WTC11 (cell line): ENCODE data around the gene SDHC. TPM values are rescaled to one million over a fixed set of nuclear protein-coding genes. Genes with fewer than 3 reads are reported as not detected.
"Not testable (repeated sequence)": the region's sequence is repeated elsewhere in the genome, so short reads cannot be mapped to it uniquely, and the experiment has no call there.

Source experiments
- ATAC-seq: fragments of 200-7000 bp; cut with Tn5 transposase; 2 replicates; pipeline ENCODE4 v1.10.0; 2021; ENCODE audit warnings: mild to moderate bottlenecking, moderate library complexity
- CTCF ChIA-PET: fragments of 300-600 bp; sonication (Branson Sonifier 250); formaldehyde crosslinking; loops from one replicate; lab custom pipeline; 2021; ENCODE audit warnings: antibody characterized with exemption; lab: Charles Lee
- POLR2A ChIA-PET: fragments of 350-600 bp; sonication (Branson Sonifier 250); formaldehyde crosslinking; loops from one replicate; lab custom pipeline; 2021; ENCODE audit warnings: antibody characterized with exemption; lab: Charles Lee
- DNase-seq: peaks from one replicate; pipeline ENCODE4 v3.0.0; 2021; ENCODE audit warnings: low spot score
- H3K27ac Mint-ChIP-seq: 2 replicates; pipeline ENCODE4 v1.8.0; 2021; ENCODE audit warnings: mixed read lengths
- H3K27me3 Mint-ChIP-seq: 2 replicates; pipeline ENCODE4 v1.8.0; 2021; ENCODE audit warnings: low read depth, mild to moderate bottlenecking, moderate library complexity, mixed read lengths
- H3K36me3 Mint-ChIP-seq: 2 replicates; pipeline ENCODE4 v1.8.0; 2021; ENCODE audit warnings: mixed read lengths
- H3K4me1 Mint-ChIP-seq: 2 replicates; pipeline ENCODE4 v1.8.0; 2022; ENCODE audit warnings: mixed read lengths
- H3K4me3 Mint-ChIP-seq: 2 replicates; pipeline ENCODE4 v1.8.0; 2021; ENCODE audit warnings: mild to moderate bottlenecking, moderate library complexity, mixed read lengths
- H3K9me3 Mint-ChIP-seq: 2 replicates; pipeline ENCODE4 v1.8.0; 2021; ENCODE audit warnings: mixed read lengths
- AFF4 ChIP-seq: sonication (generic); formaldehyde crosslinking; IDR thresholded peaks from 2 replicates; pipeline ENCODE4 v1.8.1; 2023; ENCODE audit warnings: mild to moderate bottlenecking, missing genetic modification reagents, borderline replicate concordance
- ATF1 ChIP-seq: sonication (generic); formaldehyde crosslinking; IDR thresholded peaks from 2 replicates; pipeline ENCODE4 v1.8.1; 2023; ENCODE audit warnings: mild to moderate bottlenecking, moderate library complexity, missing genetic modification reagents
- ATF3 ChIP-seq: sonication (generic); formaldehyde crosslinking; conservative IDR thresholded peaks from 2 replicates; pipeline ENCODE4 v1.8.1; 2022; ENCODE audit warnings: mild to moderate bottlenecking, missing genetic modification reagents
- ATF6 ChIP-seq: sonication (generic); formaldehyde crosslinking; IDR thresholded peaks from 2 replicates; pipeline ENCODE4 v1.8.1; 2023; ENCODE audit warnings: mild to moderate bottlenecking, missing genetic modification reagents
- FOXP1 ChIP-seq: sonication (generic); formaldehyde crosslinking; IDR thresholded peaks from 2 replicates; pipeline ENCODE4 v1.8.0; 2022; ENCODE audit warnings: missing genetic modification reagents, mild to moderate bottlenecking, moderate library complexity, borderline replicate concordance
- FOXP4 ChIP-seq: sonication (generic); formaldehyde crosslinking; IDR thresholded peaks from 2 replicates; pipeline ENCODE4 v1.8.0; 2022; ENCODE audit warnings: mild to moderate bottlenecking, missing genetic modification reagents
- GRHL2 ChIP-seq: fragments of 250-450 bp; sonication (Bioruptor Pico); IDR thresholded peaks from 2 replicates; pipeline ENCODE4 v1.8.0; 2022; ENCODE audit warnings: mild to moderate bottlenecking, moderate library complexity; ENCODE audit not compliant: insufficient replicate concordance, severe bottlenecking
- IRF1 ChIP-seq: sonication (generic); formaldehyde crosslinking; IDR thresholded peaks from 2 replicates; pipeline ENCODE4 v1.8.0; 2023; ENCODE audit warnings: missing genetic modification reagents
- NFATC4 ChIP-seq: fragments of 250-450 bp; sonication (Bioruptor Pico); IDR thresholded peaks from 2 replicates; pipeline ENCODE4 v1.9.0; 2021; ENCODE audit warnings: mild to moderate bottlenecking
- PREB ChIP-seq: sonication (generic); formaldehyde crosslinking; IDR thresholded peaks from 2 replicates; pipeline ENCODE4 v1.8.1; 2022; ENCODE audit warnings: mild to moderate bottlenecking, missing genetic modification reagents, moderate library complexity, borderline replicate concordance
- RELA ChIP-seq: sonication (generic); formaldehyde crosslinking; IDR thresholded peaks from 2 replicates; pipeline ENCODE4 v1.8.1; 2022; ENCODE audit warnings: missing genetic modification reagents, mild to moderate bottlenecking, borderline replicate concordance
- SMAD4 ChIP-seq: sonication (generic); formaldehyde crosslinking; IDR thresholded peaks from 2 replicates; pipeline ENCODE4 v1.8.0; 2022; ENCODE audit warnings: mild to moderate bottlenecking, missing genetic modification reagents
- STAT6 ChIP-seq: sonication (generic); formaldehyde crosslinking; conservative IDR thresholded peaks from 2 replicates; pipeline ENCODE4 v1.8.1; 2023; ENCODE audit warnings: mild to moderate bottlenecking, low read depth, missing genetic modification reagents, moderate library complexity
- USF1 ChIP-seq: sonication (generic); formaldehyde crosslinking; IDR thresholded peaks from 2 replicates; pipeline ENCODE4 v1.8.0; 2022; ENCODE audit warnings: mild to moderate bottlenecking, missing genetic modification reagents
- ZBTB21 ChIP-seq: sonication (generic); formaldehyde crosslinking; IDR thresholded peaks from 2 replicates; pipeline ENCODE4 v1.8.1; 2023; ENCODE audit warnings: mild to moderate bottlenecking, missing genetic modification reagents, borderline replicate concordance
- ZBTB43 ChIP-seq: sonication (generic); formaldehyde crosslinking; IDR thresholded peaks from 2 replicates; pipeline ENCODE4 v1.8.1; 2023; ENCODE audit warnings: mild to moderate bottlenecking, missing genetic modification reagents
- ZNF121 ChIP-seq: sonication (generic); formaldehyde crosslinking; IDR thresholded peaks from 2 replicates; pipeline ENCODE4 v1.8.0; 2023; ENCODE audit warnings: missing genetic modification reagents
- ZNF416 ChIP-seq: fragments of 250-450 bp; sonication (Bioruptor Pico); IDR thresholded peaks from 2 replicates; pipeline ENCODE4 v1.9.0; 2021; ENCODE audit warnings: mild to moderate bottlenecking, inconsistent platforms
- total RNA-seq: library from RNA; stranded (reverse); gene quantifications from 3 replicates; pipeline ENCODE4 v1.2.3, GENCODE V29; 2021

Gene SDHC
- total RNA-seq, 1 experiment from 2014 or later: 193 TPM

GRCh38 chr1:161393151-161393550, 79.0 kb downstream of the SDHC start (continued):
- TF ChIP-seq USF1 (CRISPR knock-in tag) (no peak), FOXP4 (no peak), PREB (CRISPR knock-in tag) (no peak), IRF1 (CRISPR knock-in tag) (no peak), ATF6 (CRISPR knock-in tag) (no peak), STAT6 (CRISPR knock-in tag) (no peak), NFATC4 (CRISPR knock-in tag) (no peak), AFF4 (no peak)

GRCh38 chr1:161397038-161397437, 82.9 kb downstream of the SDHC start:
- CTCF ChIA-PET: interaction anchor here (0.9 kb wide), 1 partner anchor 43 kb away, joined by 3 read pairs; no protein-coding TSS in a partner anchor
- DNase-seq, H3K36me3 Mint-ChIP-seq, ATAC-seq, POLR2A ChIA-PET, H3K27ac Mint-ChIP-seq, H3K4me3 Mint-ChIP-seq, H3K9me3 Mint-ChIP-seq: not testable (repeated sequence)
- peaks cover 14% of the 10 kb centered on the region for H3K27me3 Mint-ChIP-seq
- H3K4me1 Mint-ChIP-seq: peaks cover 13% of the 10 kb centered on the region

- peak overlapping the region; percentile 100 for H3K27ac Mint-ChIP-seq
- H3K36me3 Mint-ChIP-seq: no peaks in the 10 kb centered on the region
- H3K27me3 Mint-ChIP-seq: peaks cover 11% of the 10 kb centered on the region; the same call in 1 of the 2 replicates
- 0 out of 2 replicates have a peak, but pooled peaks cover 3% of the 10 kb centered on the region for H3K9me3 Mint-ChIP-seq
- ChIA-PET CTCF (no interaction called here), POLR2A (no interaction called here)
- DNase-seq (no peak), ATAC-seq (no peak)
- H3K4me1 Mint-ChIP-seq: peaks cover 13% of the 10 kb centered on the region
- peak overlapping the region; percentile 95 for H3K4me3 Mint-ChIP-seq
- TF ChIP-seq ZNF121 (CRISPR knock-in tag) (no peak), ZNF416 (no peak), ZBTB21 (CRISPR knock-in tag) (no peak), FOXP1 (CRISPR knock-in tag) (no peak), GRHL2 (CRISPR knock-in tag) (no peak), RELA (no peak), ATF1 (no peak), ATF3 (CRISPR knock-in tag) (no peak), SMAD4 (CRISPR knock-in tag) (no peak), ZBTB43 (CRISPR knock-in tag) (no peak)
Measured at GRCh38 chr1:161398900-161399256, 84.7 kb downstream of the SDHC start.
